ENCODE data around the gene RAPGEF4.
"Not testable (repeated sequence)": the region's sequence is repeated elsewhere in the genome, so short reads cannot be mapped to it uniquely, and the experiment has no call there.

Gene RAPGEF4

GRCh38 chr2:173017646-173018420 is 282.2 kb downstream of the RAPGEF4 start:
- no peak for DNase-seq

GRCh38 chr2:173019755-173020154 is 284.1 kb downstream of the RAPGEF4 start:
- no peak for DNase-seq

GRCh38 chr2:173021939-173022371 is 286.3 kb downstream of the RAPGEF4 start:
- DNase-seq = no peak

GRCh38 chr2:173023718-173024117 is 288.1 kb downstream of the RAPGEF4 start:
- no peak for DNase-seq

GRCh38 chr2:173026479-173026878 is 290.8 kb downstream of the RAPGEF4 start:
- DNase-seq = no peak

DNA sequence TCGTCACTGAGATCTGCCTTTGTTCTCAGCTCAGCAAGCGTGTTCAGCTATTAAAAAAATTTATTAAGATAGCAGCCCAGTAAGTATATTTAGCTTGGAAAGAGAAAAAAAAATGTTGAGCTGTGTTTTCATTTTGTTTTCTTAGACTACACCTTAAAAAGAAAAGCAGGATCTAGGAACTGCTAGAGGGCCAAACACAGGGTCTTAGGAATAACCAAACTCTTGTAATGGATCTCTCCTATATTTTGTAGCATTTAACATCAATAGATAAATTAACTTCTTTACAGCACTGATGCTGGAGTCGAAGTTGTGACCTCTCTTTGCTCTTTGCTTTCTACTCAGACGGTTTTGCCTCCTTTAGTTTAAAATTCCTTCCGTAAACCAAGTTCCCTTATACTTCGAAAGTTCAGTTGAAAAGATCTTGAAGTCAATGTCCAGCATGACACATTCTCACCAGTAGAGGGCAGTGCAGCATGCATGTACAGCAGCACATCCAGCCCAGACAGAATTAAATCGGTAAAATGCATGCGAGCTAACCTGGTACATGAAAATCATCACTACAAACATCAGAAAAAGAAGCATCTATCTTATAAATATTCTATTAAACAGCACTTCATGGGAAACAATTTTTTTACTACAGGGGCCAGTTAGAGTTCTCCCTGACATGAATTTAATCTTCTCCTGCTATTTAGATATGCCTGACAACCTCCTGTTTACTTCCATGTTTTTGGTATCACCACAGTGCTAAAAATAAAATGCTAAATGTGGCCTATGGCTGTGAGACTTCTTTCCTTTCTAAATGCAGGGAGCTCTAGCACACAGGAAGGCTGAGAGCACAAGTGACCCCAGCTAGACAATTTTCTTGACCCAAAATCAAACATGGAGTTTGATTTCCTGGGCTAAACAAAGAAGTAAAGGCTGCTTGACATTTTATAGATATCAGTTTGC is 291.8 kb downstream of the RAPGEF4 start:
- DNase-seq = peak; percentile 4

- no peak for DNase-seq
Observed at GRCh38 chr2:173028141-173028540, 292.5 kb downstream of the RAPGEF4 start.

GRCh38 chr2:173028671-173029070 is 293.0 kb downstream of the RAPGEF4 start:
- DNase-seq = no peak

GRCh38 chr2:173030561-173031490 is 295.2 kb downstream of the RAPGEF4 start:
- no peak for DNase-seq

- DNase-seq = no peak
Observed at GRCh38 chr2:173032032-173032431, 296.4 kb downstream of the RAPGEF4 start.

GRCh38 chr2:173033084-173033483 is 297.4 kb downstream of the RAPGEF4 start:
- DNase-seq = no peak

DNA sequence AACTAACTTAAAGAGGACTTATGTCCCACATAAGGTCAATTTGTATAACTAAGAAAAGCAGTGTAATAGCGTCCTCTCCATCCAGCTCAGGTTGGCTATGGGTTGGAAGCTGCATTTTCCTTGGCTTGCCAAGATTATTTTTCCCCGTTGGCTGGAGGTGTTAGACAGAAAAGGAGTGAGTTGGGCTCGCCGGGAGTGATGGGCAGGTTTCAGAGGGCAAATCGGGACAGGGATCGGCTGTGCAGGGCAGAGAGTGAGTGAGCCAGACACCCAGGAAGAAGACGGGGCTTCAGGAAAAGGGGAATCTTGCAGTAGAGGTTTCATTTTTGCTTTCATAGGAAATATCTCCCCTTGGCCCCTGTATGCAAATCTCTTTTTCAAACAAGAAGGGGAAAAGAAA is 298.5 kb downstream of the RAPGEF4 start:
- no peak for DNase-seq

DNA sequence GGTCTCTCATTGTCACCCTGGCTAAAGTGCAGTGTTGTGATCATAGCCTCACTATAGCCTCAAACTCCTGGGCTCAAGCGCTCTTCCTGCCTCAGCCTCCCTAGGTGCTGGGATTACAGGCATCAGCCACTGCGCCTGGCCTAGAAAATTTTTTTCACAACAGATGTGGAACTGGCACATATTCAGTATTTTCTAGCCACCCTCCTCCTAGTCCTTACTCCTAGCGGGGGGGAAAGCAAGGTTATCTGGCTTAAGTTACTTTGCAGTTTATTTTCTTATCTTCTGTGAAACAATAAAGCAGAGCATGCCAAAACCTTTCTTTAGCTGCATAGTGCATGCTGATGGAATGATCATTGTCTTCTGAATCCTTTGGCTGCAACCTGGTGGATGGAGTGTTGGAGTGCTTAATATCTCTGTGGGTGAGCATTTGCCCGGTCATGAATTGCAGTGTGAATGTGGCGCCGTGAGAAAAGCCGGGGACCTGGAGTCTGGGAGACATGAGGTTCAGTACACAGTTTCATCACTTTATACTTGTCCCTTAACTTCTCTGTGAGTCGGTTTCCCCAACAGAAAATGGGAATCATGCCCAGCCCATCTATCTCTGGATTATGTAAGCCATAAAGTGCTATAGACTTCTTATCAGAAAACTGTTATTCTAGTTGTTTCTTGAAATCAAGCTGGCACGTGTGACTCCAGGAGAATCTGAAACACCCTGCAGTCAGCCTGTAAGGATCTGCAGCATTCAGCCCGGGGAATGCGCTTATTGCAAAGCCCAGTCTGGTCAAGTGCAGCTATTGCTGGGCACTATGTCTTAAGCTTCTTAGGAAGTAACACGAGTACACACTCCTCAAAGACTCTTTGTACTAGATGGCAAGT is 301.8 kb downstream of the RAPGEF4 start:
- no peak for DNase-seq

DNA sequence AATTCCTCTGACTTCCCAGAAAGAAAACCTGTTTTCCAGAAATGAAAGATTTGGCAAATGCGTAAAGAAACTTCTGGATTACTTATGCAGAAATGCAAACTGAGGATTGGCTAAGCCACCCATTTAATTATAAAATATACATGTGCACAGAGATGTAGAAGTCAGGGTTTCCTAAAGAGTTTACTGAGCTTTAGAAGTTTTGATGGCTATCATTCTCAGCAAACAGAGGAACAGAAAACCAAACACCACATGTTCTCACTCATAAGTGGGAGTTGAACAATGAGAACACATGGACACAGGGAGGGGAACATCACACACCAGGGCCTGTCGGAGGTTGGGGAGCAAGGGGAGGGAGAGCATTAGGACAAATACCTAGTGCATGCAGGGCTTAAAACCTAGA is 302.6 kb downstream of the RAPGEF4 start:
- not testable (repeated sequence) for DNase-seq

- no peak for DNase-seq
Observed at GRCh38 chr2:173040729-173041128, 305.1 kb downstream of the RAPGEF4 start.

GRCh38 chr2:173043476-173043875 is 307.8 kb downstream of the RAPGEF4 start:
- DNase-seq = no peak

DNA sequence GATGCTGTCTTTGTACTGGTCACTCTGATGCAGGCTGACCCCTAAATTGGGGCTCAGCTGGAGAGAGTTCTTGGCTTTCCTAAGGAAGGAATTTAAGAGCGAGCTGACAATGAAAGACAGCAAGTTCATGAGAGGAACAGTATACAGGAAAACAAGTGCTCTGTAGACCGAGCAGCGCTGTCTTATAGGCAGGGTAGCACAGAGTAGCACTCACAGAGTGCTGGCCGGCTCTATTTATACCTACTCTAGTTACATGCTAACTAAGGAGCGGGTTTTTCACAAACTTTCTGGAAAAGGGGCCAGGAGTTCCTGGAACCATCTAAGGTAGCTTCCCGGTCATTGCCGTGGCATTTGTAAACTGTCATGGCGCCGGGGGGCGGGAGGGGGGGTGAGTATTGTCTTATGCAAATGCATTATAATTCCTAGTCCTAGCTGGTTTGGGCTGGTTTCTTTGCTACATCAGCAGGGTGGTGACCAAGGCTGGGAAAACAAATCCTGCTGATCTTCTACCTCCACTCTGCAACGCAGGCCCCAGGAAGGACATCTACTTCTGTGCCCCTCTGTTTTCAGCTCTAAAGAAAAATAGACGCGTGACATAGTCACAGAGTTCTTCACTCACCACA is 308.4 kb downstream of the RAPGEF4 start:
- no peak for DNase-seq

GRCh38 chr2:173044686-173045085 is 309.0 kb downstream of the RAPGEF4 start:
- no peak for DNase-seq

GRCh38 chr2:173045181-173045580 is 309.5 kb downstream of the RAPGEF4 start:
- no peak for DNase-seq

GRCh38 chr2:173048522-173048896 is 312.9 kb downstream of the RAPGEF4 start:
- no peak for DNase-seq

All from NCI-H524 treated with DMSO at 0.1 percent for 48 hours (cell line).